ENCODE measurements around the gene GALNT13. TPM values are rescaled to one million over a fixed set of nuclear protein-coding genes. Genes with fewer than 3 reads are reported as not detected.

Gene GALNT13
- total and polyA plus RNA-seq, 2 donors from 2014 or later, result 0.57 TPM; not detected in 1

GRCh38 chr2:154048905-154049304, 177.2 kb downstream of the GALNT13 start:
- DNase-seq (no peak), FAIRE-seq (no peak)
- Histone ChIP-seq H3K27ac (ENCODE audit: low read depth in 2 of 2, low read length in 2 of 2) (no peak overlapping the region), H3K27me3 (ENCODE audit: control insufficient read depth, insufficient read depth, low read length) (no peaks in the 10 kb centered on the region), H3K9ac (ENCODE audit: low read length in 3 of 3) (no peak overlapping the region), H3K4me3 (ENCODE audit: low read length in 3 of 3) (no peak overlapping the region), H3K36me3 (ENCODE audit: control insufficient read depth in 2 of 3, insufficient read depth in 3 of 3, low read length in 3 of 3) (no peaks in the 10 kb centered on the region), H3K4me1 (ENCODE audit: control insufficient read depth in 2 of 3, insufficient read depth in 2 of 3, low read depth in 1 of 3, low read length in 3 of 3) (no peaks in the 10 kb centered on the region), H3K9me3 (ENCODE audit: control insufficient read depth in 2 of 3, insufficient read depth in 1 of 3, low read length in 3 of 3) (no peaks in the 10 kb centered on the region)
- no peak for TF ChIP-seq CTCF (IDR thresholded peaks at IDR 0.05; ENCODE audit: borderline replicate concordance, extremely low read depth, insufficient read depth)
- intact Hi-C loops (cut with DNase I), result no loop called here

- Histone ChIP-seq H3K4me1 (ENCODE audit: control insufficient read depth in 2 of 3, insufficient read depth in 2 of 3, low read depth in 1 of 3, low read length in 3 of 3) (no peaks in the 10 kb centered on the region), H3K27ac (ENCODE audit: low read depth in 2 of 2, low read length in 2 of 2) (no peak overlapping the region), H3K27me3 (ENCODE audit: control insufficient read depth, insufficient read depth, low read length) (no peaks in the 10 kb centered on the region), H3K4me3 (ENCODE audit: low read length in 3 of 3) (no peak overlapping the region), H3K36me3 (ENCODE audit: control insufficient read depth in 2 of 3, insufficient read depth in 3 of 3, low read length in 3 of 3) (no peaks in the 10 kb centered on the region), H3K9ac (ENCODE audit: low read length in 3 of 3) (no peak overlapping the region), H3K9me3 (ENCODE audit: control insufficient read depth in 2 of 3, insufficient read depth in 1 of 3, low read length in 3 of 3) (no peaks in the 10 kb centered on the region)
- no peak for FAIRE-seq
- TF ChIP-seq CTCF (IDR thresholded peaks at IDR 0.05; ENCODE audit: borderline replicate concordance, extremely low read depth, insufficient read depth), result no peak
- intact Hi-C loops (cut with DNase I), result no loop called here
- no peak for DNase-seq
Measured at GRCh38 chr2:154049561-154049960, 177.8 kb downstream of the GALNT13 start.

GRCh38 chr2:154067124-154067523, 195.4 kb downstream of the GALNT13 start:
- Histone ChIP-seq H3K4me3 (ENCODE audit: low read length in 3 of 3) (no peak overlapping the region), H3K36me3 (ENCODE audit: control insufficient read depth in 2 of 3, insufficient read depth in 3 of 3, low read length in 3 of 3) (no peaks in the 10 kb centered on the region), H3K4me1 (ENCODE audit: control insufficient read depth in 2 of 3, insufficient read depth in 2 of 3, low read depth in 1 of 3, low read length in 3 of 3) (no peaks in the 10 kb centered on the region), H3K9ac (ENCODE audit: low read length in 3 of 3) (no peak overlapping the region), H3K27ac (ENCODE audit: low read depth in 2 of 2, low read length in 2 of 2) (no peak overlapping the region), H3K9me3 (ENCODE audit: control insufficient read depth in 2 of 3, insufficient read depth in 1 of 3, low read length in 3 of 3) (no peaks in the 10 kb centered on the region), H3K27me3 (ENCODE audit: control insufficient read depth, insufficient read depth, low read length) (no peaks in the 10 kb centered on the region)
- DNase-seq (no peak), FAIRE-seq (no peak)
- TF ChIP-seq CTCF (IDR thresholded peaks at IDR 0.05; ENCODE audit: borderline replicate concordance, extremely low read depth, insufficient read depth), result no peak
- intact Hi-C loops (cut with DNase I), result no loop called here

DNA sequence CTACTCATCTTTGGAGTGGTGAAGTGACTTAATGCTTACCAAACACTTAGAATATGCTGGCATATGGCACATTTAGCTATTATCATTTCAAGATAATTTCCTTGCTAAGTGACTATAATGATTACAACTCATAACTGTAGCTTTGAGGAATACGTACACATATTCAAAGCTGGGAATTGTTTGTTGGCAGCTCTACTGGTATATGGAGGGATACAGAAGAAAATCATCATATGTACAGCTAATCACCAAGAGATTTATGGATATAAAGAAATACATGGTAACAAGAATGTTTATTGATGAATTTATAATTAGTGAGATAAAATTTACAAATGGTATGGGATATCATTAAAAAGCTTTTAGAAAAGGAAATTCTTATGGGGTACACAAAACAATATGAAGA, 207.2 kb downstream of the GALNT13 start:
- H3K9me3 ChIP-seq (ENCODE audit: control insufficient read depth in 2 of 3, insufficient read depth in 1 of 3, low read length in 3 of 3), result no peaks in the 10 kb centered on the region
- DNase-seq (no peak), FAIRE-seq (no peak)
- intact Hi-C loops (cut with DNase I), result no loop called here
- no peak overlapping the region for H3K4me3 ChIP-seq (ENCODE audit: low read length in 3 of 3)
- H3K36me3 ChIP-seq (ENCODE audit: control insufficient read depth in 2 of 3, insufficient read depth in 3 of 3, low read length in 3 of 3), result no peaks in the 10 kb centered on the region
- no peak for TF ChIP-seq CTCF (IDR thresholded peaks at IDR 0.05; ENCODE audit: borderline replicate concordance, extremely low read depth, insufficient read depth)
- H3K27ac ChIP-seq (ENCODE audit: low read depth in 2 of 2, low read length in 2 of 2), result no peak overlapping the region
- no peak overlapping the region for H3K9ac ChIP-seq (ENCODE audit: low read length in 3 of 3)
- H3K27me3 ChIP-seq (ENCODE audit: control insufficient read depth, insufficient read depth, low read length), result no peaks in the 10 kb centered on the region
- H3K4me1 ChIP-seq (ENCODE audit: control insufficient read depth in 2 of 3, insufficient read depth in 2 of 3, low read depth in 1 of 3, low read length in 3 of 3), result no peaks in the 10 kb centered on the region
